Parathyroid adenoma (tissue), 2 donors: ENCODE results near the gene PGM1.

Experiments
- H2AFZ ChIP-seq: fragments of 300-600 bp; sonication (generic); one replicate; pipeline ENCODE4 v1.7.0; 2017; ENCODE audit warnings: antibody characterized with exemption, mild to moderate bottlenecking
- H3K27ac ChIP-seq: fragments of 300-600 bp; sonication (generic); one replicate; pipeline ENCODE4 v1.7.0; 2017
- H3K27me3 ChIP-seq: fragments of 300-600 bp; sonication (generic); one replicate; pipeline ENCODE4 v1.7.0; 2017; ENCODE audit warnings: low read length; ENCODE audit not compliant: control insufficient read depth, insufficient read depth
- H3K36me3 ChIP-seq: fragments of 300-600 bp; sonication (generic); one replicate; pipeline ENCODE4 v1.7.0; 2017; ENCODE audit warnings: low read length; ENCODE audit not compliant: control insufficient read depth, insufficient read depth
- H3K4me1 ChIP-seq: fragments of 300-600 bp; sonication (generic); one replicate; pipeline ENCODE4 v1.7.0; 2017; ENCODE audit warnings: control low read depth
- H3K4me2 ChIP-seq: fragments of 300-600 bp; sonication (generic); one replicate; pipeline ENCODE4 v1.7.0; 2017; ENCODE audit warnings: low read length
- H3K4me3 ChIP-seq: fragments of 300-600 bp; sonication (generic); one replicate; pipeline ENCODE4 v1.7.0; 2017; ENCODE audit warnings: low read depth, low read length
- H3K79me2 ChIP-seq: fragments of 300-600 bp; sonication (generic); one replicate; pipeline ENCODE4 v1.7.0; 2017; ENCODE audit warnings: control low read depth
- H3K9ac ChIP-seq: fragments of 300-600 bp; sonication (generic); one replicate; pipeline ENCODE4 v1.7.0; 2017; ENCODE audit warnings: mild to moderate bottlenecking
- H3K9me3 ChIP-seq: fragments of 300-600 bp; sonication (generic); one replicate; pipeline ENCODE4 v1.7.0; 2017; ENCODE audit warnings: low read length; ENCODE audit not compliant: control insufficient read depth
- CTCF ChIP-seq: fragments of 300-600 bp; sonication (generic); IDR thresholded peaks from one replicate; pipeline ENCODE4 v1.7.0; 2017; ENCODE audit warnings: antibody characterized with exemption, mild to moderate bottlenecking
- donor health status: primary hyperparathyroidism.

The PGM1 gene

DNA sequence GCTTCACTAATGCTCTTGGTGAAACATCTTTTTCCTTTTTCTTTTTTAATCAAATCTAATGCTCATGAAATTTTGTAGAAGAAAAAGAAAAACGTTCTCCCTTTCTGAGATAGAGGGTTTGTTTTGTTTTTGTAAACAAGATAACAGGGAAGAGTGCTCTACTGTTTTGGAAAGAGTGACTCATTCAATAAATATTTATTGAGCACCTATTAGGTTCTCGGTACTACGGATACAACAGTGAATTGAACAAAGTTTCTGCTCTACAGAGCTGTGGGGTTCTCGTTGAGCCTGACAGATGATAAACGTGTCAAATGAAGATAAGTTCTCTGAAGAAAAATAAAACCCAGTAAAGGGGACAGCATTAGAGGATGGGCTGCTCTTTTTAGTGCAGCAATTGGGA, 7.0 kb downstream of the PGM1 start:
- Histone ChIP-seq H3K9ac (no peak overlapping the region), H3K36me3 (no peaks in the 10 kb centered on the region), H3K4me1 (no peaks in the 10 kb centered on the region), H3K79me2 (no peaks in the 10 kb centered on the region), H3K27ac (no peak overlapping the region), H2AFZ (no peak overlapping the region), H3K27me3 (no peaks in the 10 kb centered on the region), H3K4me2 (no peak overlapping the region), H3K4me3 (no peak overlapping the region), H3K9me3 (no peaks in the 10 kb centered on the region)
- TF ChIP-seq CTCF, result no peak

DNA sequence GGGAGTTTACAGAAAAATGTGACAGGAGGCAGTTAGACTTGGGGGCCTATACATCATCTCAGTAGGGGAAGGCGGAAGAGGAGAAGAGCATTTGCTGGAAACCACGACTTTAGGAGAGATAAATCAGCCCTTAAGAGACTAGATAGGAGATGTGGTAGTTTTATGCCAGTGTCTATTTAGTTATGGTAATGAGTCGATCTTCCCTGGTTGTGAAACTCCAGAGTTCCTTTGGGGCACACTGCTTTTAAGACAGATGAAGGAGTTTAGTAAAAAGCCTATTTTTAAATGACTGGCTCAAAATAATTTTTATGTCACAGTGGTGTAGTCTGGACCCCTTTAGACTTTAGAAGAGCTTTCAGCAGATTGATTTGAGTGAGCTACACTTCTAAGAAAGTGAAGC, 7.8 kb downstream of the PGM1 start:
- no peak overlapping the region for H3K4me3 ChIP-seq
- no peak overlapping the region for H3K27ac ChIP-seq
- no peak overlapping the region for H2AFZ ChIP-seq
- no peaks in the 10 kb centered on the region for H3K36me3 ChIP-seq
- H3K9me3 ChIP-seq, result no peaks in the 10 kb centered on the region
- no peaks in the 10 kb centered on the region for H3K4me1 ChIP-seq
- H3K4me2 ChIP-seq, result no peak overlapping the region
- no peak overlapping the region for H3K9ac ChIP-seq
- H3K79me2 ChIP-seq, result no peaks in the 10 kb centered on the region
- no peaks in the 10 kb centered on the region for H3K27me3 ChIP-seq
- TF ChIP-seq CTCF, result no peak

DNA sequence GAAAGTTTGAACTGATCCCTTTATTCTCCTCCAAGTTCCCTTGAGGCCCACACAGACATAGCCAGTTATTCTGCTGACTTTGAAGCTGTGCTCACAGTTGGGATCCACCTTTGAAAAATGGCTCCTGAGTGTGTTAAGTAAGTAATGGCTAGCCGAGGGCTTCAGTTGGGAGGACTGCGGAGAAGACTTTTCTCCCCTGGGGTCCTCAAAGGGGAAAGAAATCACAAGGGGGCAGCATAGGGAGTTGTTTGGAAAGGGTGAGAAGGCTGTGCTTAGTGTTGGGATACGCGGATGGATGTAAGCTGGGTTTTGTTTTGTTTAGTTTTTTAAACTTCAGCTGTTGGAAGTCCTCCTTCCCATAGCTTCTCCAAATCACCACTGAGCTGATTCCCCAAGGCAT, 8.3 kb downstream of the PGM1 start:
- H3K9me3 ChIP-seq, result no peaks in the 10 kb centered on the region
- no peak overlapping the region for H3K4me2 ChIP-seq
- no peak overlapping the region for H2AFZ ChIP-seq
- H3K27me3 ChIP-seq, result no peaks in the 10 kb centered on the region
- H3K9ac ChIP-seq, result no peak overlapping the region
- H3K27ac ChIP-seq, result no peak overlapping the region
- H3K79me2 ChIP-seq, result no peaks in the 10 kb centered on the region
- H3K36me3 ChIP-seq, result no peaks in the 10 kb centered on the region
- no peak overlapping the region for H3K4me3 ChIP-seq
- no peak for TF ChIP-seq CTCF
- H3K4me1 ChIP-seq, result no peaks in the 10 kb centered on the region

GRCh38 chr1:63601912-63602311, 8.7 kb downstream of the PGM1 start:
- Histone ChIP-seq H3K27ac (no peak overlapping the region), H3K4me1 (no peaks in the 10 kb centered on the region)

More at GRCh38 chr1:63601912-63602311, 8.7 kb downstream of the PGM1 start:
- TF ChIP-seq CTCF, result no peak
- no peaks in the 10 kb centered on the region for H3K9me3 ChIP-seq
- no peak overlapping the region for H3K4me2 ChIP-seq
- H3K79me2 ChIP-seq, result no peaks in the 10 kb centered on the region
- H3K27me3 ChIP-seq, result no peaks in the 10 kb centered on the region
- no peaks in the 10 kb centered on the region for H3K36me3 ChIP-seq
- no peak overlapping the region for H3K4me3 ChIP-seq
- no peak overlapping the region for H2AFZ ChIP-seq
- H3K9ac ChIP-seq, result no peak overlapping the region
